Kidney glomerular epithelial cell (primary cell): ENCODE measurements around the gene PDSS2.
"Not testable (repeated sequence)": the region's sequence is repeated elsewhere in the genome, so short reads cannot be mapped to it uniquely, and the experiment has no call there.

ENCODE experiments used
- DNase-seq: peaks from one replicate; lab custom pipeline; 2025; lab: John Stamatoyannopoulos, UW

PDSS2 gene

DNA sequence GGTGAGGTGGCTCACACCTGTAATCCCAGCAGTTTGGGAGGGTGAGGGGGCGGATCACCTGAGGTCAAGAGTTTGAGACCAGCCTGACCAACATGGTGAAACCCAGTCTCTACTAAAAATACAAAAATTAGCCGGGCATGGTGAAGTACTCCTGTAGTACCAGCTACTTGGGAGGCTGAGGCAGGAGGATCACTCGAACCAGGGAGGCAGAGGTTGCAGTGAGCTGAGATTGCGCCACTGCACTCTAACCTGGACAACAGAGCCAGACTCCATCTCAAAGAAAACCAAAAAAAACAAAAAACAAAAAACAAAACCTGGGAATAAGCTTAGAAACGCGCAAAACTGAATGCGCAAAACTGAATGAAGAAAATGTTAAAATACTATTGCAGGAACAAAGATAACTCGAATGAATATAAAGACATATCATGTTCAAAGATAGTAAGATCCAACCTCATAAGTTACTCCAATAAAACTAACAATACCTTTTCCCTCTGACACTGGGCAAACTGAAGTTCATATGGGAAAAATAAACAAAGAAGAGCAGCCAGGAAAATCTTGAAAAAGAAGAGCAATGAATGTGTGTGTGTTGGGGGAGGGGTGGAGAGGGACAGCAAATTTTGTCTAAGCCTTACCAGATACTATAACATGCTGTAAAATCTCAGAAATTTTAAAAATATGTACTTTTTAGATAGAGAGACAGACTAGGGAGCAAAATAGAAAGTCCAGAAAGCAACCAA lies 243.0 kb downstream of the PDSS2 start:
- DNase-seq, result no peak

- DNase-seq, result no peak
These were observed 244.0 kb downstream of the PDSS2 start for GRCh38 chr6:107215334-107215733.

DNA sequence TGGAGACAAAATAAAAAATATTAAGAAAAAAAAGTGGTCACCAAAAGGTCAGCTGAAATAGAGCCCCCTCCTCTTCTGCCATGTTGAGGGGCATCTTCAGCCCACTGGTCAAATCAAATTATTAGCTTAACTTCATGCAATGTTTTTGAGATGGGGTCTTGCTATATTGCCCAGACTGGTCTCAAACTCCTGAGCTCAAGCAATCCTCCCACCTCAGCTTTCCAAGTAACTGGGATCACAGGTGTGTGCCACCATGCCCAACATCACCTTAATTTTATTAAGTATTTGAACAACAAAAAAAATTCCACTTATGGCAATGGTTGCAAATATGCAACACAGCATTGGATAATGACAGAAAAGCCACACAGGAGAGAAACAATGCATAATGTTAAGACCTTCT lies 244.7 kb downstream of the PDSS2 start:
- no peak for DNase-seq

DNA sequence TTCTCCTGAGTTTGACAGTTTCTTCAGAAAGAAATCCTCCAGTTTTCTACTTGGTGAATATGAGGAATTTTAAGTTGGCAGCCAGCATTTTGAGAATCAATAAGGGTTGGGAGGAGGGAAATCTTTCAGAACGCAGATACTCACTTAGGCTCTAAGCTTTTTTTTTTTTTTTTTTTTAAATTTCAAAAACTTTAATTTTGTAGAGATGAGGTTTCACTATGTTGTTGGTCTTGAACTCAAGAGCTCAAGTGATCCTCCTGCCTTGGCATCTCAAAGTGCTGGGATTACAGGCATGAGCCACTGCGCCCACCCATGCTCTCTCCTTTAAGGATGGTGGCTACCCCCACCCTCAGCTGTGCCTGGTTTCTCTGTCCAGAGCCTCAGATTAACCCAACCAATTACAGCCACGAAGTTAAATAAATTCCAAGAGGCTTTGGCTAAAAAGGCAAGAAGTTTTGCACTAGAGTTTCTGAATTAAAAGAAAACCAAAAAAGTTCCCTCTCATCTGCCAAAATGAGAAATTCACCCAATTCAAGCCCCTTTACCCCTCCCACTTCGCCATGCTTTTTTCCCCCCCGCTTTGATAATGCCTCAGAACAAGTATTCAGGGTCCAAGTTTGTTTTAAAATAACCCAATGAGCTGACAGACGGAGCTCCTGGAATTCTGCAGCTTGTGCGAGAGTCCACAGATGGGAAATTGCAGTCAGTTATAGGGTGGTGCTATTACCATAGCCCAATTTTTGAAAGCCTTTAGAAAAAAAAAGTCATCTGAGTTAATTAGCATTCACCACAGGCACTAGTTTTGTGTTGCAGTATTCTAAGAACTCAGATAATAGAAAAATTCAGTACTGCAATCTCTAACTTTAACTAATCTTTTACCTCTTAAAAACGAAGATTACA lies 249.7 kb downstream of the PDSS2 start:
- no peak for DNase-seq

GRCh38 chr6:107207251-107207873 lies 252.0 kb downstream of the PDSS2 start:
- no peak for DNase-seq

DNA sequence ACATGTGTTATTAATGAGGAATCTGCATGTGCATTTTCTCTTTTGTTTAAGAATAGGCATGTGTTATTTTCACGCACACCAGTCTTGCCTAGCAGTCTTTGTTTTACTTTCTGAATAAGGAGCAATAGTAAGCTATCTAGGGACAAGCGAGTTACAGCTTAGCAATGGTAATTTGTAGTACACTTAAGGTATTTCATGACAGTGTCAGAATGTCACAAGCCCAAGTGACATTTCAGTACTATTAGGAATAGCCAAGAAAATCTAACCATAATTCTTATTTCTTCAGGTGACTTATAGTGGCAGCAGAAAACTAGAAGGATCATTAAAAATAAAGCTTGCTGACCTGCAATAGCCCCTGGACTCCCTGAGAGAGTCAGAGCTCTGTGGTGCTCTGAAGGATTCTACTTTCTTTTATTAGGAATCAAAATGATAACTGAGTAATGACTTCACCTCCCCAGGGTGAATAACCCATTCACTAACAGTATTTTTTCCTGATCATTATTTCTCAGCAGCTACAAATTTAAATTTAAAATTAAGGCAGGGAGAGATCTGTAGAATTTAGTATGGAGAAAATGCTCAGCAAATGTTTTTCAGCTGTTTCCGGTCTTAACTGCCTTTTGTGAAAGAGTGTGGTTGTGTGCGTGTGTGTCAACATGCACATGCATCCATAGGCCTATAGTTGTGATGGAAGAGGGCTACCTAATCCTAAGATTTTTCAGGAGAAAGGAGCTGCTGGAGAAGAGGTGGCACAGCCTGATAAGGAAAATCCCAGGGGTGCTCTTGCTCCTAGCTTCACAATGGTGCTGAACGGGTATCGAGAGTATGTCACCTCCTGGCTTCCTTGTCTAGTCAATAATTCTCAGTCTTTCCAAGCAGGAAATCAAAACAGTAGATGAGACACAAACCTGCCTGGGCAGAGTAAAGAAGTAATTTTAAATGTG lies 254.0 kb downstream of the PDSS2 start:
- no peak for DNase-seq

- DNase-seq, result no peak
These were observed 256.4 kb downstream of the PDSS2 start for GRCh38 chr6:107202876-107203468.

GRCh38 chr6:107198631-107199416 lies 260.5 kb downstream of the PDSS2 start:
- DNase-seq, result no peak

GRCh38 chr6:107196152-107196551 lies 263.2 kb downstream of the PDSS2 start:
- no peak for DNase-seq

DNA sequence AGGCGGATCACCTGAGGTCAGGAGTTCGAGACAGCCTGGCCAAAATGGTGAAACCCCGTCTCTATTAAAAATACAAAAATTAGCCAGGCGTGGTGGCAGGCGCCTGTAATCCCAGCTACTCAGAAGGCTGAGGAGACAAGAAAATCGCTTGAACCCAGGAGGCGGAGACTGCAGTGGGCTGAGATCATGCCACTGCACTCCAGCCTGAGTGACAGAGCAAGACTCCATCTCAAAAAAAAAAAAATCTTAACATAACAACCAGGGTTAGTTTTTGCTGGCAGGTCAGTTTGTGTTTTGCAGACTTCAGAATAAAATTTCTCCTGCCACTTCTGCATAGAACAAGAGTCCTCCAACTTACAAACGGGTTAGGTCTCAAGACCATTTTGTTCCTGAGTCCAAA lies 264.6 kb downstream of the PDSS2 start:
- DNase-seq, result not testable (repeated sequence)

GRCh38 chr6:107192830-107193229 lies 266.5 kb downstream of the PDSS2 start:
- no peak for DNase-seq

GRCh38 chr6:107187630-107188029 lies 271.7 kb downstream of the PDSS2 start:
- DNase-seq, result no peak

- DNase-seq, result no peak
These were observed 273.3 kb downstream of the PDSS2 start for GRCh38 chr6:107186047-107186446.

- DNase-seq, result peak; percentile 2
These were observed 273.9 kb downstream of the PDSS2 start for GRCh38 chr6:107185391-107185970.

- DNase-seq, result no peak
These were observed 274.9 kb downstream of the PDSS2 start for GRCh38 chr6:107184435-107184834.

DNA sequence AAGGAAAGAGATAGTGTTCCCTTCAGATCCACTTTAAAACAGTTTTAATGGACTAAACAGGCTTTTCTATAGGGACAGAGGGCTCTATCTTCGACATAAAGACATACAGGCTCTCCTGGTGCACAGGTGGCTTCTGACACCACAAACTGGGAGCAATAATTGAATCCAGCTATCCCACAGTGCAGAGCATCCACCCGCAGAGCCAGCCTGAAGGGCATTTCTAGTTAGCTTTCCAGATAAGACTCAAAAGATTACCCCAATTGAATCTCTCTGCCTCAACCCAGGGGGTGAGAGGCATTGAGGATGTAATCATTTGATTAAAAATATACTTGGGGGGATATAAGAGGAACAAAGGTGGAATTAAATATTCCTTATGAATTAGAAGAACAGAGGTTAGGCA lies 279.3 kb downstream of the PDSS2 start:
- no peak for DNase-seq

DNA sequence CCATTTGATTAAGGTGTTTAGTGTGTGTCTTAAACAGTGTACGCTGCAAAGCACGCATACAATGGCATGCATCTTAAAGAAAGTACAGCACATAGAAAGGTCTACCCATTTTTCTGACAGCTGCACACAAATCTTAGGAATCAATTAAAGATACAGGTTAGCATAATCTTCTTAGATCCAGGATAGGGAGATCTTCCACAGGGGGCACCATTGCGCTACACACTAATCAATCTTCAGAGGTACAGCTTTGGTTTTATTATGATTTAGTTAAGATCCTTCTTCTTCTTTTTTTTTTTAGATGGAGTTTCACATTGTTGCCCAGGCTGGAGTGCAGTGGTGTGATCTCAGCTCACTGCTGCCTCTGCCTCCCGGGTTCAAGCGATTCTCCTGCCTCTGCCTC lies 280.4 kb downstream of the PDSS2 start:
- DNase-seq, result no peak

- no peak for DNase-seq
These were observed 285.6 kb downstream of the PDSS2 start for GRCh38 chr6:107173779-107174178.

GRCh38 chr6:107171513-107171912 lies 287.9 kb downstream of the PDSS2 start:
- DNase-seq, result no peak

DNA sequence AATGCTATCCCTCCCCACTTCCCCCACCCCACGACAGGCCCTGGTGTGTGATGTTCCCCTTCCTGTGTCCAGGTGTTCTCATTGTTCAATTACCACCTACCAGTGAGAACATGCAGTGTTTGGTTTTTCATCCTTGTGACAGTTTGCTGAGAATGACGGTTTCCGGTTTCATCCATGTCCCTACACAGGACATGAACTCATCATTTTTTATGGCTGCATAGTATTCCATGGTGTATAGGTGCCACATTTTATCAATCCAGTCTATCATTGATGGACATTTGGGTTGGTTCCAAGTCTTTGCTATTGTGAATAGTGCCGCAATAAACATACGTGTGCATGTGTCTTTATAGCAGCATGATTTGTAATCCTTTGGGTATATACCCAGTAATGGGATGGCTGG lies 295.1 kb downstream of the PDSS2 start:
- not testable (repeated sequence) for DNase-seq
